ENCODE results near the gene GCGR. TPM values are rescaled to one million over a fixed set of nuclear protein-coding genes. Genes with fewer than 3 reads are reported as not detected.
A peak's percentile ranks its signal among the peaks of the same experiment; 100 is the strongest.

The GCGR gene
- total RNA-seq, 1 experiment from 2014 or later, result 1.4 TPM

DNA sequence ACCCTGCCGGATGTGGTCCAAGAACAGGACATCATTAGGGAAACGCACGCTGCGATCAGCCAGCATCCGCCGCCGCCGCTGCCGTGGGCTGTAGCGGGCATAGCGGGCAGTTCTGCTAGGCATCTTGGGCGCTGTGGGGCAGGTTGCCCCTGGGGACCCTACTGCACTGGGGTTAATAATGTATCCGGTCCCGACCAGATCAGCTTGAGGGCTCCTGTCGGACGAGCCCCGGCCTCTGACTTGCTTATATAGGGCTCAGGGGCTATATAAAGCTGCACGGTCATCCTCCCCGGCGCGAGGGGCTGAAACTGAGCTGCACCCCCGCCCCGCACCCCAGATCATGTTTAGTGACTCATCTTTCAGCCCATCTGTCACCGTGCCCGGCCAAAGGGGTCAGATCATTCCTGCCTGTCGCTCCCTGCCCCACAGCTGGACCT is 30.9 kb downstream of the GCGR start, which contains the start of gene PPP1R27:
Gene PPP1R27, minus strand, starts transcription at position 220 of the 437 bp plus-strand sequence. Its CDS starts 97 bp downstream, at position 123.
- H3K9me3 Mint-ChIP-seq, result no peaks in the 10 kb centered on the region
- no peak for TF ChIP-seq SOX15 (CRISPR knock-in tag; IDR thresholded peaks at IDR 0.05)
- no peak for TF ChIP-seq ZNF219 (CRISPR knock-in tag; IDR thresholded peaks at IDR 0.05; ENCODE audit: borderline replicate concordance)
- TF ChIP-seq FOXJ3 (CRISPR knock-in tag; IDR thresholded peaks at IDR 0.05; ENCODE audit: borderline replicate concordance), result no peak
- TF ChIP-seq, protein P1, sequence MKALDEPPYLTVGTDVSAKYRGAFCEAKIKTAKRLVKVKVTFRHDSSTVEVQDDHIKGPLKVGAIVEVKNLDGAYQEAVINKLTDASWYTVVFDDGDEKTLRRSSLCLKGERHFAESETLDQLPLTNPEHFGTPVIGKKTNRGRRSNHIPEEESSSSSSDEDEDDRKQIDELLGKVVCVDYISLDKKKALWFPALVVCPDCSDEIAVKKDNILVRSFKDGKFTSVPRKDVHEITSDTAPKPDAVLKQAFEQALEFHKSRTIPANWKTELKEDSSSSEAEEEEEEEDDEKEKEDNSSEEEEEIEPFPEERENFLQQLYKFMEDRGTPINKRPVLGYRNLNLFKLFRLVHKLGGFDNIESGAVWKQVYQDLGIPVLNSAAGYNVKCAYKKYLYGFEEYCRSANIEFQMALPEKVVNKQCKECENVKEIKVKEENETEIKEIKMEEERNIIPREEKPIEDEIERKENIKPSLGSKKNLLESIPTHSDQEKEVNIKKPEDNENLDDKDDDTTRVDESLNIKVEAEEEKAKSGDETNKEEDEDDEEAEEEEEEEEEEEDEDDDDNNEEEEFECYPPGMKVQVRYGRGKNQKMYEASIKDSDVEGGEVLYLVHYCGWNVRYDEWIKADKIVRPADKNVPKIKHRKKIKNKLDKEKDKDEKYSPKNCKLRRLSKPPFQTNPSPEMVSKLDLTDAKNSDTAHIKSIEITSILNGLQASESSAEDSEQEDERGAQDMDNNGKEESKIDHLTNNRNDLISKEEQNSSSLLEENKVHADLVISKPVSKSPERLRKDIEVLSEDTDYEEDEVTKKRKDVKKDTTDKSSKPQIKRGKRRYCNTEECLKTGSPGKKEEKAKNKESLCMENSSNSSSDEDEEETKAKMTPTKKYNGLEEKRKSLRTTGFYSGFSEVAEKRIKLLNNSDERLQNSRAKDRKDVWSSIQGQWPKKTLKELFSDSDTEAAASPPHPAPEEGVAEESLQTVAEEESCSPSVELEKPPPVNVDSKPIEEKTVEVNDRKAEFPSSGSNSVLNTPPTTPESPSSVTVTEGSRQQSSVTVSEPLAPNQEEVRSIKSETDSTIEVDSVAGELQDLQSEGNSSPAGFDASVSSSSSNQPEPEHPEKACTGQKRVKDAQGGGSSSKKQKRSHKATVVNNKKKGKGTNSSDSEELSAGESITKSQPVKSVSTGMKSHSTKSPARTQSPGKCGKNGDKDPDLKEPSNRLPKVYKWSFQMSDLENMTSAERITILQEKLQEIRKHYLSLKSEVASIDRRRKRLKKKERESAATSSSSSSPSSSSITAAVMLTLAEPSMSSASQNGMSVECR (CRISPR knock-in tag; IDR thresholded peaks at IDR 0.05; ENCODE audit: borderline replicate concordance), result no peak
- TF ChIP-seq, protein P2, sequence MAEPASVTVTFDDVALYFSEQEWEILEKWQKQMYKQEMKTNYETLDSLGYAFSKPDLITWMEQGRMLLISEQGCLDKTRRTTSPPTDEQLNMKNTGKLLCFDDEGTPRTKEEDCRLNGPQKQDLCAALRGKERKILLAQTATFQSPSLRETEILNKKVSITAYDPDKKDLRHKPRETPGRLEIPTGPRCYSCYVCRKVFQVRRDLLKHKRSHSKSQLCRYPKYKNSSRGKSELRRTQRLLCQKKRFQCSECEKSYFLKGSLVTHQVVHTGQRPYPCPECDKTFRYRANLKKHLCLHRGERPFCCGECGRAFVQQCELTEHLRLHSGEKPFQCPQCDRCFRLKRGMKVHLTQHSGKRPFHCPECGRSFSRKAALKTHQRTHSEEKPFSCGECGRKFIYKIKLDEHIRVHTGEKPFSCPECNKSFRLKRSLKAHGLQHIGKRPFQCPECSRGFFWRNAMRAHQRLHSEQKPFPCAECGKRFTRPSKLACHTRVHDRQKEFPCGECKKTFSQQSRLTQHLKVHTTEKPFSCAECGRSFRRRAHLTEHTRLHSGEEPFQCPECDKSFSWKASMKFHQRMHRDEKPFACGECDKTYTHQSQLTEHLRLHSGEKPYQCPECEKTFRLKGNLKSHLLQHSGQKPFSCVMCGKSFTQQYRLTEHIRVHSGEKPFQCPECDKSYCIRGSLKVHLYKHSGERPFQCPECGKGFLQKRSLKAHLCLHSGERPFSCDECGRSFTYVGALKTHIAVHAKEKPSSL (CRISPR knock-in tag; conservative IDR thresholded peaks at IDR 0.05), result no peak
- TF ChIP-seq, protein P3, sequence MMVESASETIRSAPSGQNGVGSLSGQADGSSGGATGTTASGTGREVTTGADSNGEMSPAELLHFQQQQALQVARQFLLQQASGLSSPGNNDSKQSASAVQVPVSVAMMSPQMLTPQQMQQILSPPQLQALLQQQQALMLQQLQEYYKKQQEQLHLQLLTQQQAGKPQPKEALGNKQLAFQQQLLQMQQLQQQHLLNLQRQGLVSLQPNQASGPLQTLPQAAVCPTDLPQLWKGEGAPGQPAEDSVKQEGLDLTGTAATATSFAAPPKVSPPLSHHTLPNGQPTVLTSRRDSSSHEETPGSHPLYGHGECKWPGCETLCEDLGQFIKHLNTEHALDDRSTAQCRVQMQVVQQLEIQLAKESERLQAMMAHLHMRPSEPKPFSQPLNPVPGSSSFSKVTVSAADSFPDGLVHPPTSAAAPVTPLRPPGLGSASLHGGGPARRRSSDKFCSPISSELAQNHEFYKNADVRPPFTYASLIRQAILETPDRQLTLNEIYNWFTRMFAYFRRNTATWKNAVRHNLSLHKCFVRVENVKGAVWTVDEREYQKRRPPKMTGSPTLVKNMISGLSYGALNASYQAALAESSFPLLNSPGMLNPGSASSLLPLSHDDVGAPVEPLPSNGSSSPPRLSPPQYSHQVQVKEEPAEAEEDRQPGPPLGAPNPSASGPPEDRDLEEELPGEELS (CRISPR knock-in tag; IDR thresholded peaks at IDR 0.05), result no peak
- TF ChIP-seq ZNF232 (CRISPR knock-in tag; IDR thresholded peaks at IDR 0.05), result no peak
- TF ChIP-seq GABPB1 (CRISPR knock-in tag; IDR thresholded peaks at IDR 0.05), result no peak
- no peak for TF ChIP-seq SMAD3 (CRISPR knock-in tag; IDR thresholded peaks at IDR 0.05; ENCODE audit: borderline replicate concordance)
- no peak for TF ChIP-seq TP53 (CRISPR knock-in tag; IDR thresholded peaks at IDR 0.05)
- no peak for TF ChIP-seq RELA (CRISPR knock-in tag; IDR thresholded peaks at IDR 0.05; ENCODE audit: borderline replicate concordance)
- TF ChIP-seq CREM (CRISPR knock-in tag; IDR thresholded peaks at IDR 0.05), result no peak
- no peak for TF ChIP-seq KAT7 (CRISPR knock-in tag; IDR thresholded peaks at IDR 0.05; ENCODE audit: borderline replicate concordance)
- CTCF ChIA-PET, result interaction anchor here (0.6 kb wide), 1 partner anchor 38 kb away, joined by 4 read pairs; no protein-coding TSS in a partner anchor
- no peaks in the 10 kb centered on the region for H3K27me3 Mint-ChIP-seq (ENCODE audit: low read depth)
- DNase-seq (ENCODE audit: low spot score), result no peak
- H3K4me1 Mint-ChIP-seq, result peaks cover 8% of the 10 kb centered on the region
- H3K36me3 Mint-ChIP-seq, result no peaks in the 10 kb centered on the region
- no peak for ATAC-seq
- H3K4me3 Mint-ChIP-seq, result peak within 1 kb of the TSS; percentile 85
- peak within 1 kb of the TSS; percentile 82 for H3K27ac Mint-ChIP-seq
- POLR2A ChIA-PET, result no interaction called here

DNA sequence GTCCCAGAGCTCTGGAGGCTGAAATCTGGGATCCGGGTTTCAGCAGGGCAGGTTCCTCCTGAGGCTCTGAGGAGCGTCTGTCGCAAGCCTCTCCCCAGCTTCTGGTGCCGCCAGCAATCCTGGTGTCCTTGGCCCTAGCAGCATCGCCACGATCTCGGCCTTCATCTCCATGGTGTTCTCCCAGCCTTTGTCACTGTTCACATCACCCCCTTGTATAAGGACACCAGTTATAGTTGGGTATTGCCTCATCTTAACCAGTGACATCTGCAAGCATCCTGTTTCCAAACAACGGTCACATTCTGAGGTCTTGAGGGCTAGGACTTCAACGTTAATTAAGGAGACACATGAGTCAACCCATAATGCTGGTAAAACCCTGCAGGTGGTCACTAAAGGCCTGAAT is 33.7 kb downstream of the GCGR start:
- H3K4me3 Mint-ChIP-seq, result no peak overlapping the region
- POLR2A ChIA-PET, result interaction anchor here (0.7 kb wide), 1 partner anchor 404 kb away, joined by 3 read pairs; no protein-coding TSS in a partner anchor
- H3K27ac Mint-ChIP-seq, result peak overlapping the region; percentile 82

More for the DNA sequence above, 33.7 kb downstream of the GCGR start:
- DNase-seq (ENCODE audit: low spot score) (no peak), ATAC-seq (no peak)
- CTCF ChIA-PET, result interaction anchor here (1.1 to 1.4 kb wide), 2 partner anchors 16 to 32 kb away, joined by 3 read pairs; no protein-coding TSS in a partner anchor
- no peaks in the 10 kb centered on the region for H3K36me3 Mint-ChIP-seq
- H3K27me3 Mint-ChIP-seq (ENCODE audit: low read depth), result no peaks in the 10 kb centered on the region
- H3K9me3 Mint-ChIP-seq, result no peaks in the 10 kb centered on the region
- TF ChIP-seq TP53 (CRISPR knock-in tag; IDR thresholded peaks at IDR 0.05), result no peak
- no peak for TF ChIP-seq NFE2L1 (CRISPR knock-in tag; IDR thresholded peaks at IDR 0.05)
- no peak for TF ChIP-seq JAZF1 (CRISPR knock-in tag; IDR thresholded peaks at IDR 0.05)
- TF ChIP-seq GABPB1 (CRISPR knock-in tag; IDR thresholded peaks at IDR 0.05), result 0 out of 2 replicates have a peak, but pooled peaks have one; percentile 17
- TF ChIP-seq CREM (CRISPR knock-in tag; IDR thresholded peaks at IDR 0.05), result no peak
- TF ChIP-seq, protein P4, sequence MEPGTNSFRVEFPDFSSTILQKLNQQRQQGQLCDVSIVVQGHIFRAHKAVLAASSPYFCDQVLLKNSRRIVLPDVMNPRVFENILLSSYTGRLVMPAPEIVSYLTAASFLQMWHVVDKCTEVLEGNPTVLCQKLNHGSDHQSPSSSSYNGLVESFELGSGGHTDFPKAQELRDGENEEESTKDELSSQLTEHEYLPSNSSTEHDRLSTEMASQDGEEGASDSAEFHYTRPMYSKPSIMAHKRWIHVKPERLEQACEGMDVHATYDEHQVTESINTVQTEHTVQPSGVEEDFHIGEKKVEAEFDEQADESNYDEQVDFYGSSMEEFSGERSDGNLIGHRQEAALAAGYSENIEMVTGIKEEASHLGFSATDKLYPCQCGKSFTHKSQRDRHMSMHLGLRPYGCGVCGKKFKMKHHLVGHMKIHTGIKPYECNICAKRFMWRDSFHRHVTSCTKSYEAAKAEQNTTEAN (CRISPR knock-in tag; IDR thresholded peaks at IDR 0.05), result no peak
- no peak for TF ChIP-seq GRHL2 (CRISPR knock-in tag; IDR thresholded peaks at IDR 0.05; ENCODE audit: insufficient replicate concordance, severe bottlenecking)
- TF ChIP-seq OVOL2 (CRISPR knock-in tag; IDR thresholded peaks at IDR 0.05; ENCODE audit: borderline replicate concordance), result no peak
- no peak for TF ChIP-seq TEAD1 (CRISPR knock-in tag; IDR thresholded peaks at IDR 0.05)
- no peaks in the 10 kb centered on the region for H3K4me1 Mint-ChIP-seq

Data from WTC11 (cell line).